CD4-positive, CD25-positive, alpha-beta regulatory T cell (primary cell): ENCODE results near the gene ERCC1. TPM values are rescaled to one million over a fixed set of nuclear protein-coding genes. Genes with fewer than 3 reads are reported as not detected.
A peak's percentile ranks its signal among the peaks of the same experiment; 100 is the strongest.
"Not testable (repeated sequence)": the region's sequence is repeated elsewhere in the genome, so short reads cannot be mapped to it uniquely, and the experiment has no call there.

ENCODE experiments used
- ATAC-seq, 2 donors: fragments of 150-1000 bp; cut with Tn5 transposase; one replicate each; pipeline ENCODE4 v1.10.0; 2021; ENCODE audit warnings: low read depth in 2 of 2, moderate number of reproducible peaks in 2 of 2, moderate library complexity in 1 of 2
- DNase-seq, 3 donors: peaks; one replicate each; pipeline versions ENCODE4 v3.0.0 to v3.0.0-alpha.2; 2012 to 2022; ENCODE audit warnings: mixed read lengths in 1 of 3
- H3K27ac ChIP-seq: one replicate; pipeline ENCODE4 v1.7.0; 2013; ENCODE audit warnings: mild to moderate bottlenecking, low read length; ENCODE audit not compliant: insufficient read depth, poor library complexity, severe bottlenecking
- H3K27me3 ChIP-seq: one replicate; pipeline ENCODE4 v1.7.0; 2013; ENCODE audit warnings: low read length; ENCODE audit not compliant: control insufficient read depth, insufficient read depth
- H3K36me3 ChIP-seq: one replicate; pipeline ENCODE4 v1.7.0; 2013; ENCODE audit warnings: mild to moderate bottlenecking, low read length, moderate library complexity; ENCODE audit not compliant: control insufficient read depth, insufficient read depth
- H3K4me1 ChIP-seq: 2 replicates; pipeline ENCODE4 v1.7.0; 2013; ENCODE audit warnings: mild to moderate bottlenecking, low read length; ENCODE audit not compliant: insufficient read depth, control insufficient read depth, poor library complexity, severe bottlenecking
- H3K4me3 ChIP-seq: one replicate; pipeline ENCODE4 v1.7.0; 2013; ENCODE audit warnings: low read depth, mild to moderate bottlenecking, low read length, moderate library complexity
- H3K9me3 ChIP-seq, 2 experiments: 1 replicate in 1 of 2; 2 replicates in 1 of 2; pipeline ENCODE4 v1.7.0; 2013; ENCODE audit warnings: low read length in 2 of 2, mild to moderate bottlenecking in 1 of 2, moderate library complexity in 1 of 2; ENCODE audit not compliant: control insufficient read depth in 2 of 2
- H3K27ac Mint-ChIP-seq, 3 donors: one replicate each; pipeline ENCODE4 v1.8.0; 2020 to 2022; ENCODE audit warnings: mild to moderate bottlenecking in 3 of 3, mixed read lengths in 3 of 3, moderate library complexity in 2 of 3
- H3K27me3 Mint-ChIP-seq: one replicate; pipeline ENCODE4 v1.8.0; 2022; ENCODE audit warnings: mild to moderate bottlenecking, mixed read lengths
- H3K36me3 Mint-ChIP-seq: one replicate; pipeline ENCODE4 v1.8.0; 2020; ENCODE audit warnings: mixed read lengths
- H3K4me1 Mint-ChIP-seq, 4 donors: one replicate each; pipeline ENCODE4 v1.8.0; 2020 to 2022; ENCODE audit warnings: mixed read lengths in 4 of 4, mild to moderate bottlenecking in 1 of 4
- H3K4me3 Mint-ChIP-seq, 4 donors: one replicate each; pipeline ENCODE4 v1.8.0; 2020 to 2022; ENCODE audit warnings: mild to moderate bottlenecking in 4 of 4, mixed read lengths in 4 of 4, moderate library complexity in 3 of 4
- H3K9me3 Mint-ChIP-seq, 7 donors: one replicate each; pipeline ENCODE4 v1.8.0; 2020 to 2022; ENCODE audit warnings: mixed read lengths in 7 of 7, mild to moderate bottlenecking in 3 of 7, moderate library complexity in 2 of 7
- polyA plus RNA-seq, 4 donors: library from polyadenylated mRNA; unstranded; fragments of 300-500 nt; fragmentation: Illumina TruSeq; gene quantifications; one replicate each; pipeline ENCODE4 v1.2.3, GENCODE V29; 2021
- total RNA-seq: library from RNA; stranded (reverse); gene quantifications from one replicate; pipeline ENCODE4 v1.2.3, GENCODE V29; 2022

ERCC1 gene
- total and polyA plus RNA-seq, 5 donors from 2014 or later: 25.9 to 30.5 (median 26.7) TPM

GRCh38 chr19:45419895-45420294, 3.8 kb downstream of the ERCC1 start:
- H3K27ac Mint-ChIP-seq: no peak overlapping the region
- no peaks in the 10 kb centered on the region for H3K9me3 ChIP-seq
- H3K36me3 ChIP-seq: peaks cover under 1% of the 10 kb centered on the region
- no peak overlapping the region for H3K4me3 Mint-ChIP-seq
- peaks cover 35% of the 10 kb centered on the region for H3K4me1 ChIP-seq
- H3K4me3 ChIP-seq: no peak overlapping the region
- ATAC-seq (no peak), DNase-seq (no peak)
- H3K4me1 Mint-ChIP-seq: peaks cover 3 to 52% (median 23%) of the 10 kb centered on the region in 4 donors
- H3K27ac ChIP-seq: no peak overlapping the region
- H3K27me3 Mint-ChIP-seq: no peaks in the 10 kb centered on the region
- H3K27me3 ChIP-seq: no peaks in the 10 kb centered on the region
- no peaks in the 10 kb centered on the region for H3K9me3 Mint-ChIP-seq
- H3K36me3 Mint-ChIP-seq: peaks cover 10% of the 10 kb centered on the region

- Histone ChIP-seq H3K36me3 (peaks cover 6% of the 10 kb centered on the region), H3K27me3 (no peaks in the 10 kb centered on the region), H3K9me3 (no peaks in the 10 kb centered on the region), H3K27ac (no peak overlapping the region), H3K4me1 (peaks cover 32% of the 10 kb centered on the region), H3K4me3 (no peak overlapping the region)
- Mint-ChIP-seq H3K36me3 (peaks cover 10% of the 10 kb centered on the region), H3K9me3 (no peaks in the 10 kb centered on the region), H3K27ac (no peak overlapping the region), H3K27me3 (no peaks in the 10 kb centered on the region), H3K4me1 (peaks cover under 1 to 49% (median 20%) of the 10 kb centered on the region in 4 donors), H3K4me3 (peak overlapping the region in 2 of 4 donors; percentile 28 to 58)
- ATAC-seq: peak; percentile 38 to 55
- DNase-seq: peak in 1 of 3 donors; percentile 58
Measured at GRCh38 chr19:45419396-45419795, 4.3 kb downstream of the ERCC1 start.

- H3K36me3 ChIP-seq: peaks cover 8% of the 10 kb centered on the region
- peaks cover 26% of the 10 kb centered on the region for H3K4me1 ChIP-seq
- no peaks in the 10 kb centered on the region for H3K9me3 ChIP-seq
- H3K4me1 Mint-ChIP-seq: peaks cover 0 to 43% (median 18%) of the 10 kb centered on the region in 4 donors
- H3K36me3 Mint-ChIP-seq: peaks cover 12% of the 10 kb centered on the region
- H3K4me3 Mint-ChIP-seq: peak overlapping the region in 1 of 4 donors; percentile 61
- no peaks in the 10 kb centered on the region for H3K9me3 Mint-ChIP-seq
- H3K4me3 ChIP-seq: no peak overlapping the region
- H3K27ac Mint-ChIP-seq: no peak overlapping the region
- ATAC-seq (no peak), DNase-seq (no peak)
- no peak overlapping the region for H3K27ac ChIP-seq
- no peaks in the 10 kb centered on the region for H3K27me3 Mint-ChIP-seq
- H3K27me3 ChIP-seq: no peaks in the 10 kb centered on the region
Measured at GRCh38 chr19:45418802-45419201, 4.9 kb downstream of the ERCC1 start.

GRCh38 chr19:45417151-45417550, 6.6 kb downstream of the ERCC1 start:
- Mint-ChIP-seq H3K27ac (peak overlapping the region in 1 of 3 donors; percentile 92), H3K4me3 (no peak overlapping the region), H3K9me3 (no peaks in the 10 kb centered on the region), H3K36me3 (peaks cover 20% of the 10 kb centered on the region), H3K4me1 (peaks cover 0 to 33% (median 8%) of the 10 kb centered on the region in 4 donors), H3K27me3 (no peaks in the 10 kb centered on the region)
- no peak overlapping the region for H3K4me3 ChIP-seq
- no peaks in the 10 kb centered on the region for H3K27me3 ChIP-seq
- H3K4me1 ChIP-seq: peaks cover 15% of the 10 kb centered on the region
- H3K27ac ChIP-seq: no peak overlapping the region
- H3K36me3 ChIP-seq: peaks cover 18% of the 10 kb centered on the region
- ATAC-seq: no peak
- DNase-seq: no peak
- H3K9me3 ChIP-seq: no peaks in the 10 kb centered on the region

GRCh38 chr19:45414468-45414867, 9.2 kb downstream of the ERCC1 start:
- peaks cover 0 to 15% (median 3%) of the 10 kb centered on the region in 4 donors for H3K4me1 Mint-ChIP-seq
- Histone ChIP-seq H3K4me1 (peaks cover 4% of the 10 kb centered on the region), H3K4me3 (no peak overlapping the region), H3K27me3 (no peaks in the 10 kb centered on the region), H3K27ac (no peak overlapping the region), H3K36me3 (peaks cover 18% of the 10 kb centered on the region), H3K9me3 (no peaks in the 10 kb centered on the region)
- H3K27me3 Mint-ChIP-seq: no peaks in the 10 kb centered on the region
- H3K4me3 Mint-ChIP-seq: no peak overlapping the region
- DNase-seq: no peak
- peaks cover 20% of the 10 kb centered on the region for H3K36me3 Mint-ChIP-seq
- no peak for ATAC-seq
- H3K9me3 Mint-ChIP-seq: no peaks in the 10 kb centered on the region
- H3K27ac Mint-ChIP-seq: no peak overlapping the region

- H3K4me3 Mint-ChIP-seq: no peak overlapping the region
- Histone ChIP-seq H3K9me3 (no peaks in the 10 kb centered on the region), H3K4me1 (no peaks in the 10 kb centered on the region), H3K4me3 (no peak overlapping the region), H3K36me3 (peaks cover 18% of the 10 kb centered on the region), H3K27me3 (no peaks in the 10 kb centered on the region), H3K27ac (no peak overlapping the region)
- peaks cover 0 to 5% (median 3%) of the 10 kb centered on the region in 4 donors for H3K4me1 Mint-ChIP-seq
- ATAC-seq (no peak), DNase-seq (no peak)
- H3K9me3 Mint-ChIP-seq: peaks cover 0 to 2% (median 0%) of the 10 kb centered on the region in 7 donors
- peaks cover 25% of the 10 kb centered on the region for H3K36me3 Mint-ChIP-seq
- H3K27me3 Mint-ChIP-seq: no peaks in the 10 kb centered on the region
- no peak overlapping the region for H3K27ac Mint-ChIP-seq
Measured at GRCh38 chr19:45413497-45413896, 10.2 kb downstream of the ERCC1 start.

- ATAC-seq, H3K27me3 ChIP-seq, DNase-seq, H3K9me3 ChIP-seq, H3K9me3 Mint-ChIP-seq, H3K4me3 ChIP-seq, H3K27ac ChIP-seq, H3K27me3 Mint-ChIP-seq: not testable (repeated sequence)
- peaks cover 18% of the 10 kb centered on the region for H3K36me3 ChIP-seq
- Mint-ChIP-seq H3K4me1 (peaks cover 0 to 27% (median 10%) of the 10 kb centered on the region in 4 donors), H3K4me3 (peak overlapping the region in 2 of 4 donors; percentile 17 to 94), H3K36me3 (peaks cover 24% of the 10 kb centered on the region), H3K27ac (peak overlapping the region in 1 of 3 donors; percentile 71)
- peaks cover 21% of the 10 kb centered on the region for H3K4me1 ChIP-seq
Measured at GRCh38 chr19:45410330-45410729, 13.4 kb downstream of the ERCC1 start.

- no peak overlapping the region for H3K27ac ChIP-seq
- peaks cover 0 to 2% (median 0%) of the 10 kb centered on the region in 7 donors for H3K9me3 Mint-ChIP-seq
- DNase-seq: no peak
Measured at GRCh38 chr19:45409557-45409920, 14.2 kb downstream of the ERCC1 start.

More at GRCh38 chr19:45409557-45409920, 14.2 kb downstream of the ERCC1 start:
- Histone ChIP-seq H3K9me3 (no peaks in the 10 kb centered on the region), H3K4me1 (peaks cover 29% of the 10 kb centered on the region), H3K27me3 (no peaks in the 10 kb centered on the region), H3K36me3 (peaks cover 13% of the 10 kb centered on the region), H3K4me3 (no peak overlapping the region)
- ATAC-seq: no peak
- Mint-ChIP-seq H3K4me1 (peaks cover 0 to 35% (median 16%) of the 10 kb centered on the region in 4 donors), H3K27ac (peak overlapping the region in 1 of 3 donors; percentile 83), H3K27me3 (peaks cover 11% of the 10 kb centered on the region), H3K4me3 (no peak overlapping the region), H3K36me3 (peaks cover 24% of the 10 kb centered on the region)
